HUES48 (cell line): ENCODE measurements around the gene MRPL41.
A peak's percentile ranks its signal among the peaks of the same experiment; 100 is the strongest.
"Not testable (repeated sequence)": the region's sequence is repeated elsewhere in the genome, so short reads cannot be mapped to it uniquely, and the experiment has no call there.

Experiments
- H3K27ac ChIP-seq: one replicate; pipeline ENCODE4 v1.7.0; 2013; ENCODE audit warnings: low read depth, low read length, inconsistent platforms
- H3K27me3 ChIP-seq: 2 replicates; pipeline ENCODE4 v1.6.1; 2013; ENCODE audit warnings: mild to moderate bottlenecking, low read length; ENCODE audit not compliant: control insufficient read depth, insufficient read depth
- H3K36me3 ChIP-seq: 2 replicates; pipeline ENCODE4 v1.6.1; 2013; ENCODE audit warnings: low read length; ENCODE audit not compliant: control insufficient read depth, insufficient read depth
- H3K4me1 ChIP-seq: 2 replicates; pipeline ENCODE4 v1.6.1; 2013; ENCODE audit warnings: mild to moderate bottlenecking, low read length; ENCODE audit not compliant: control insufficient read depth, insufficient read depth
- H3K4me3 ChIP-seq: 2 replicates; pipeline ENCODE4 v1.5.1; 2013; ENCODE audit warnings: mild to moderate bottlenecking, low read depth, low read length
- H3K9ac ChIP-seq: 2 replicates; pipeline ENCODE4 v1.6.1; 2013; ENCODE audit warnings: mild to moderate bottlenecking, low read depth, low read length, moderate library complexity
- H3K9me3 ChIP-seq: 2 replicates; pipeline ENCODE4 v1.6.1; 2013; ENCODE audit warnings: low read length; ENCODE audit not compliant: control insufficient read depth, insufficient read depth

Gene MRPL41

GRCh38 chr9:137551264-137552021 is at the start of gene MRPL41:
Gene MRPL41 (plus strand): TSS chr9:137551879. CDS start chr9:137552082, 203 bp downstream.
- H3K9ac ChIP-seq: peak within 1 kb of the TSS; percentile 64
- peak within 1 kb of the TSS; percentile 79 for H3K4me3 ChIP-seq
- no peaks in the 10 kb centered on the region for H3K27me3 ChIP-seq
- H3K9me3 ChIP-seq: no peaks in the 10 kb centered on the region
- H3K27ac ChIP-seq: peak within 1 kb of the TSS; percentile 66
- H3K36me3 ChIP-seq: peaks cover 22% of the 10 kb centered on the region
- H3K4me1 ChIP-seq: no peaks in the 10 kb centered on the region

- Histone ChIP-seq H3K4me3 (no peak overlapping the region), H3K27me3 (no peaks in the 10 kb centered on the region), H3K9ac (no peak overlapping the region), H3K27ac (no peak overlapping the region), H3K4me1 (no peaks in the 10 kb centered on the region), H3K9me3 (peaks cover 15% of the 10 kb centered on the region), H3K36me3 (no peaks in the 10 kb centered on the region)
Measured at GRCh38 chr9:137502008-137502911, 49.4 kb upstream of the MRPL41 start.

GRCh38 chr9:137504432-137504777 is 47.3 kb upstream of the MRPL41 start:
- H3K36me3 ChIP-seq: no peaks in the 10 kb centered on the region
- no peak overlapping the region for H3K9ac ChIP-seq
- H3K4me1 ChIP-seq: no peaks in the 10 kb centered on the region
- H3K27me3 ChIP-seq: no peaks in the 10 kb centered on the region
- no peak overlapping the region for H3K4me3 ChIP-seq
- no peak overlapping the region for H3K27ac ChIP-seq
- H3K9me3 ChIP-seq: peaks cover 13% of the 10 kb centered on the region

- no peaks in the 10 kb centered on the region for H3K27me3 ChIP-seq
- no peak overlapping the region for H3K4me3 ChIP-seq
- H3K4me1 ChIP-seq: no peaks in the 10 kb centered on the region
- H3K27ac ChIP-seq: no peak overlapping the region
- H3K36me3 ChIP-seq: no peaks in the 10 kb centered on the region
- H3K9ac ChIP-seq: no peak overlapping the region
- peaks cover 13% of the 10 kb centered on the region for H3K9me3 ChIP-seq
Measured at GRCh38 chr9:137505421-137506140, 46.1 kb upstream of the MRPL41 start.

GRCh38 chr9:137506274-137506673 is 45.4 kb upstream of the MRPL41 start:
- no peaks in the 10 kb centered on the region for H3K4me1 ChIP-seq

GRCh38 chr9:137506702-137507171 is 44.9 kb upstream of the MRPL41 start:
- H3K9ac ChIP-seq: no peak overlapping the region
- H3K27ac ChIP-seq: no peak overlapping the region
- peaks cover 13% of the 10 kb centered on the region for H3K9me3 ChIP-seq
- H3K36me3 ChIP-seq: no peaks in the 10 kb centered on the region
- no peaks in the 10 kb centered on the region for H3K4me1 ChIP-seq
- no peak overlapping the region for H3K4me3 ChIP-seq
- no peaks in the 10 kb centered on the region for H3K27me3 ChIP-seq

More at GRCh38 chr9:137506274-137506673, 45.4 kb upstream of the MRPL41 start:
- Histone ChIP-seq H3K27me3 (no peaks in the 10 kb centered on the region), H3K9me3 (peaks cover 13% of the 10 kb centered on the region), H3K9ac (no peak overlapping the region), H3K27ac (no peak overlapping the region), H3K36me3 (no peaks in the 10 kb centered on the region), H3K4me3 (no peak overlapping the region)

- no peak overlapping the region for H3K4me3 ChIP-seq
- no peaks in the 10 kb centered on the region for H3K27me3 ChIP-seq
- H3K36me3 ChIP-seq: no peaks in the 10 kb centered on the region
- H3K9ac ChIP-seq: no peak overlapping the region
- H3K27ac ChIP-seq: no peak overlapping the region
- no peaks in the 10 kb centered on the region for H3K4me1 ChIP-seq
- H3K9me3 ChIP-seq: peaks cover 7% of the 10 kb centered on the region; the same call in 1 of the 2 replicates
Measured at GRCh38 chr9:137509198-137509597, 42.5 kb upstream of the MRPL41 start.

GRCh38 chr9:137511126-137511525 is 40.6 kb upstream of the MRPL41 start:
- not testable (repeated sequence) for H3K36me3 ChIP-seq, H3K9me3 ChIP-seq, H3K4me1 ChIP-seq, H3K27me3 ChIP-seq, H3K9ac ChIP-seq, H3K27ac ChIP-seq, H3K4me3 ChIP-seq

GRCh38 chr9:137511758-137512463 is 39.8 kb upstream of the MRPL41 start:
- Histone ChIP-seq H3K4me1 (no peaks in the 10 kb centered on the region), H3K36me3 (no peaks in the 10 kb centered on the region), H3K4me3 (no peak overlapping the region), H3K9me3 (peaks cover 3% of the 10 kb centered on the region; the same call in 1 of the 2 replicates), H3K27ac (no peak overlapping the region), H3K27me3 (no peaks in the 10 kb centered on the region), H3K9ac (no peak overlapping the region)

GRCh38 chr9:137513136-137513535 is 38.5 kb upstream of the MRPL41 start:
- H3K4me1 ChIP-seq, H3K4me3 ChIP-seq, H3K9ac ChIP-seq, H3K27me3 ChIP-seq, H3K9me3 ChIP-seq, H3K36me3 ChIP-seq, H3K27ac ChIP-seq: not testable (repeated sequence)
